Thoracic aorta (tissue), 2 donors: ENCODE results near the gene DDAH1. TPM values are rescaled to one million over a fixed set of nuclear protein-coding genes. Genes with fewer than 3 reads are reported as not detected.

Source experiments
- ATAC-seq: fragments of 150-250 bp; one replicate; pipeline ENCODE4 v1.8.0; 2017; ENCODE audit warnings: low read depth; ENCODE audit not compliant: insufficient number of reproducible peaks, low FRiP score
- DNase-seq: peaks from one replicate; pipeline ENCODE4 v3.0.0-alpha.2; 2020; ENCODE audit warnings: low spot score
- H3K27ac ChIP-seq, 2 donors: fragments of 200-600 bp; sonication (generic); 1 replicate in 1 of 2; 2 replicates in 1 of 2; pipeline ENCODE4 v1.5.1; 2016; ENCODE audit warnings: mild to moderate bottlenecking in 2 of 2, moderate library complexity in 2 of 2
- H3K27me3 ChIP-seq: fragments of 200-600 bp; sonication (generic); replicated peaks from 2 replicates; pipeline ENCODE4 v1.6.0; 2016; ENCODE audit warnings: mild to moderate bottlenecking; ENCODE audit not compliant: insufficient read depth
- H3K36me3 ChIP-seq: fragments of 200-600 bp; sonication (generic); one replicate; pipeline ENCODE4 v1.5.1; 2016
- H3K4me1 ChIP-seq, 2 donors: fragments of 200-600 bp; sonication (generic); 1 replicate in 1 of 2; 2 replicates in 1 of 2; pipeline versions ENCODE4 v1.5.1 to v1.6.0; 2016; ENCODE audit warnings: low read depth in 2 of 2, mild to moderate bottlenecking in 1 of 2; ENCODE audit not compliant: control insufficient read depth in 1 of 2
- H3K4me3 ChIP-seq: fragments of 200-600 bp; sonication (generic); 2 replicates; pipeline ENCODE4 v1.5.1; 2016; ENCODE audit warnings: mild to moderate bottlenecking
- H3K9me3 ChIP-seq: fragments of 200-600 bp; sonication (generic); 2 replicates; pipeline ENCODE4 v1.5.1; 2016
- CTCF ChIP-seq: fragments of 200-600 bp; sonication (generic); IDR thresholded peaks from one replicate; pipeline ENCODE4 v1.5.1; 2019; ENCODE audit warnings: antibody characterized with exemption
- total RNA-seq, 2 donors: library from RNA; depleted of rRNA; stranded (reverse); fragments of >200 nt; gene quantifications; one replicate each; pipeline versions ENCODE4 v1.1.0 to v1.2.3, GENCODE V29; 2016

Gene DDAH1
- total RNA-seq, 2 donors from 2014 or later, result 30.5 to 55.4 TPM

- TF ChIP-seq CTCF, result no peak
- Histone ChIP-seq H3K27ac (peak overlapping the region; percentile 78 to 81), H3K9me3 (no peaks in the 10 kb centered on the region), H3K36me3 (no peaks in the 10 kb centered on the region), H3K4me3 (peak overlapping the region; percentile 81), H3K27me3 (no peaks in the 10 kb centered on the region), H3K4me1 (peaks cover 11 to 24% of the 10 kb centered on the region in 2 donors)
- peak; percentile 43 for DNase-seq
- ATAC-seq, result peak; percentile 69
Measured at GRCh38 chr1:85464497-85465098, 361 bp downstream of the DDAH1 start.

GRCh38 chr1:85463731-85464496, 1.0 kb downstream of the DDAH1 start:
- Histone ChIP-seq H3K4me3 (peak overlapping the region; percentile 81), H3K27ac (peak overlapping the region; percentile 78 to 81), H3K27me3 (no peaks in the 10 kb centered on the region), H3K36me3 (no peaks in the 10 kb centered on the region), H3K4me1 (peaks cover 11 to 24% of the 10 kb centered on the region in 2 donors), H3K9me3 (no peaks in the 10 kb centered on the region)
- no peak for TF ChIP-seq CTCF
- ATAC-seq (peak; percentile 9), DNase-seq (no peak)

GRCh38 chr1:85462931-85463649, 1.9 kb downstream of the DDAH1 start:
- Histone ChIP-seq H3K4me1 (peaks cover 11 to 24% of the 10 kb centered on the region in 2 donors), H3K36me3 (no peaks in the 10 kb centered on the region), H3K9me3 (no peaks in the 10 kb centered on the region), H3K27me3 (no peaks in the 10 kb centered on the region), H3K4me3 (peak overlapping the region; percentile 81), H3K27ac (peak overlapping the region in 1 of 2 donors; percentile 78)
- no peak for TF ChIP-seq CTCF
- DNase-seq, result no peak
- no peak for ATAC-seq

- no peaks in the 10 kb centered on the region for H3K27me3 ChIP-seq
- H3K27ac ChIP-seq, result no peak overlapping the region
- ATAC-seq (no peak), DNase-seq (no peak)
- H3K9me3 ChIP-seq, result no peaks in the 10 kb centered on the region
- H3K4me1 ChIP-seq, result peaks cover 11 to 24% of the 10 kb centered on the region in 2 donors
- no peak for TF ChIP-seq CTCF
- H3K36me3 ChIP-seq, result no peaks in the 10 kb centered on the region
- H3K4me3 ChIP-seq, result no peak overlapping the region
Measured at GRCh38 chr1:85461216-85461918, 3.6 kb downstream of the DDAH1 start.
